ENCODE results near the gene FCRLA.
A peak's percentile ranks its signal among the peaks of the same experiment; 100 is the strongest.

FCRLA gene

GRCh38 chr1:161733526-161733925 lies 26.5 kb downstream of the FCRLA start:
- DNase-seq = no peak

DNA sequence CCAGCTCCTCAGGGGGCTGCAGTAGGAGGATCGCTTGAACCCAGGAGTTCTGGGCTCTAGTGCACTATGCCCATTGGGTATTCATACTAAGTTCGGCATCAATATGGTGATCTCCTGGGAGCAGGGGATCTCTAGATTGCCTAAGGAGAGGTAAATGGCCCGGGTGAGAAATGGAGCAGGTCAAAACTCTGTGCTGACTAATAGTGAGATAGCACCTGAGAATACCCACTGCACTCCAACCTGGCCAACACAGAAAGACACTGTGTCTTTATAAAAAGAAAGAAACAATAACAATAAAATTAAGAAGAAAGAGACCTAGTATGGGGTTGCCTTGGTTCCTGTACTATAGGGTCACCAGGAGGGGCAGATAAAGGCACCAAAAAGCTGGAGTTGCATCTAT lies 28.8 kb downstream of the FCRLA start:
- no peak for DNase-seq

DNA sequence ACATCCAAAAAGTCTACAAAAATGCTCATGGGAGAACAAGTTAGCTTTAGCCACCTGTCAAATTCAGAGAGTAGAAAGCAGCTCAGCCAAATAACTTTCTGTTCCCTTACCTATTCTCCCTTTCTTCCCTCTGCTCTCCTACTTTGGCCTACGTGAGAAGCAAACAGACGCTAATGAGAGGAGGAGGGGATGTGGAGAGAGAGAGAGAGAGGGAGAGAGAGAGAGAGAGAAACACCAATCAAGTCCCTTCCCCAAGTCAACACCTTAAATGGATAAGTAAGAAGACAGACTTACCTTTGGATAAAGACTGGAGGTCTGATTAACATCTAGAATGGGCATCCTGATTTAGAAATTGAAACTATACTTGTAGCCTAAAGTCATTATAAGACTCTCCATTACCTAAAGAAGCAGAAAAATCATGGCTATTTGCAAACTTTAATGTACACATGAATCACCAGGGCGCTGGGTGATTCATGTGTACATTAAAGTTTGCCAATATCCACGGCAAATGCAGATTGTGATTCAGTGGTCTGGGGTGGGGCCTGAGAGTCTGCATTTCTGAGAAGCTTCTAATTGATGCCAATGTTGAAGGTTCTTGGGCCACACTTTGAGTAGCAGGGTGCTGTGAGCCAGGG lies 29.4 kb downstream of the FCRLA start:
- DNase-seq = peak; percentile 46

DNA sequence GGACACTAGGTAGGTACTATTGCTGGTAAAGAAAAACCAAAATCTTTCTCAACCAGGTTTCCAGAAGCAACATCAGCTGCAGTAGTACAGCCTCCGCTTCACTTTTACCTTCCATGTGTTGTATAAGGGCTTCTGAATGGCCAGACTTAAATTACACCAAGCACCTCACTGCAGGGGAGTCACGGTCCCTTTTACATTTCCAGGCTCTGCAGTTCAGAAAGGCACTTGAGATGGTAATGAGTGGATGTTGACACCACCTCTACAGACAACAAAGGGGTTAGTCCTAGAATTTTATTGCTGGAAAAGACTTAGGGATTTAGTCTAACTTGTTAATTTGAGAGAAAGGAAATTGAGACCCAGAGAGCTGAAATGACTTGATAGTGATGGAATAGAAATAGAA lies 30.6 kb downstream of the FCRLA start:
- DNase-seq = no peak

DNA sequence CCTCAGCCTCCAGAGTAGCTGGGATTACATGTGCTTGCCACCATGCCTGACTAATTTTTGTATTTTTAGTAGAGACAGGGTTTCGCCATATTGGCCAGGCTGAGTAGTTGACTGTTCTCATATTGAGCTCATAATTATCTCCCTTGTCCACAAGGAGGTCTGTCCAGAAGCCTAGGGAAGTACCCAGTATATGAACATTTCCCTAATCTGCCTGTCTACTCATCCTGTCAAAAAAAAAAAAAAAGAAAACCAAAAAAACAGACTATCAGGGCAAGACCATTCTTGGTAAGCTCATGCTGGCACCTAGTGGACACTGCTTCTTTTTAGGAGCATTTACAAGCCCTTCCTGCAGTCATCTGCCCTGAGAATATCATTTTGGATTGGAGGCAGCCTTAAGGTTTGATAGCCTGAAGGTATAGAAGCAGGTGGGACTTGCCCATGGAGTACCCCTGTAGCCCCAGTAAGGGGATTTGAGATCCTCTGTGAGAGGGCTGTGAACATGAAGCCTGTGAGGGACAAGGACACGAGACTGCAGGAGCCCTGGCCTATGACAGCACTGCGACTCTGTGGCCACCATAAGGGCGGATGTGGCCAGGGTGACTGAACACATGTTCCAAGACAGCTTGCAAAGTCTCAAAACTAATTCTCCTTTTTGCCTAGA lies 31.7 kb downstream of the FCRLA start:
- peak; percentile 70 for DNase-seq

DNA sequence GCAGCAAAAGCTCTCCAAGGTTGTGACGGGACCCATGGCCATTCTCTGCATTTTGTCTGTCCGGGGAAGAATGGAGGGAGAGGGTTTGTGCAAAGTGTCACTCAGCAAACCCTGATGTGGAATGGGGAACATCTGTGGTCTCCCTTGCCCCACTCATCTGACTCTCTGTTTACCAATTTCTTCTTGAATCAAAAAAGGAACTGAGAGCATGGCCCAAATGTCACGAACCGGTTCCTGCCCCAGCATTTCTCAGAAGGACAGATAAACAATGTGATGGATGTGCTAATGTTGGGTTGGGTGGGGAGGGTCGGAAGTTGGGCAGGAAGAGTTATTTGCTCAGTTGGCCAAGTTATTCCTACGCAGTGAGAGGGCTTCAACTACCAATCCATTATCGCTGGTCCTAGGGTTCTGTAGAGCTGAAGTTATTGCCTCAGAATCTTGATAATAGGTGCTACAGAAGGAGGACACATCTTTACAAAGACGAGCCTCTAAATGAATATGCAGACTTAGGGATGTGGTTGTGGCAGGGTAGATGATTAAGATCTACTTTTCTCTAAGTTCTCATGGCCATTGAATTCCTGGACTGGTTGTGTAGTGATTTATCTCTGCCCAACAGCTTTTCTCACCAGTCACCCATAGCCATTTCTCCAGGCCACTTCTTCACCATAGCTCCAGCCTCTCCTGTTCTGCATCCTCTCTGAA lies 33.0 kb downstream of the FCRLA start:
- DNase-seq = no peak

DNA sequence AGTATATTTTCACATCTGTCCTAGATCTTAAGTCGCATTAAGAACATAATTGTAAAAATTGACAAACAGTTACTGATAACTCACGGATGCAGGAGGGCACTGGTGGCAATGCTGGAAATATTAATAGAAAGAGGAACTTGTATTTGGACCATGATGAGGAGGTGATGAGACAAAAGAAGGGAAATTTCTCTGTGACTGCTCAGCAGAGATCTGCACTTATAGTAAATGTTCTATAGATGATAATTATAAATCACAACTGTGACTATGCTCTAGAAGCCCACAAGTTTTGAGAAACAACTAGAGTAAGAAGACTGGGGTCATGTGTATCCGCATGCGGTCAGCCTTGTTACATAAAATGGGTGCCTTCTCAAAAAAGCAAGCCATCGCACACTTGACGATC lies 33.9 kb downstream of the FCRLA start:
- DNase-seq = no peak

GRCh38 chr1:161743231-161743630 lies 36.2 kb downstream of the FCRLA start:
- no peak for DNase-seq

GRCh38 chr1:161747801-161748200 lies 40.8 kb downstream of the FCRLA start:
- DNase-seq = no peak

- peak; percentile 96 for DNase-seq
These were observed 42.7 kb downstream of the FCRLA start, which contains the start of gene DUSP12 for GRCh38 chr1:161749509-161750407. TSS of gene DUSP12 (plus strand) at chr1:161749786. CDS start at chr1:161749802, 16 bp downstream.

DNA sequence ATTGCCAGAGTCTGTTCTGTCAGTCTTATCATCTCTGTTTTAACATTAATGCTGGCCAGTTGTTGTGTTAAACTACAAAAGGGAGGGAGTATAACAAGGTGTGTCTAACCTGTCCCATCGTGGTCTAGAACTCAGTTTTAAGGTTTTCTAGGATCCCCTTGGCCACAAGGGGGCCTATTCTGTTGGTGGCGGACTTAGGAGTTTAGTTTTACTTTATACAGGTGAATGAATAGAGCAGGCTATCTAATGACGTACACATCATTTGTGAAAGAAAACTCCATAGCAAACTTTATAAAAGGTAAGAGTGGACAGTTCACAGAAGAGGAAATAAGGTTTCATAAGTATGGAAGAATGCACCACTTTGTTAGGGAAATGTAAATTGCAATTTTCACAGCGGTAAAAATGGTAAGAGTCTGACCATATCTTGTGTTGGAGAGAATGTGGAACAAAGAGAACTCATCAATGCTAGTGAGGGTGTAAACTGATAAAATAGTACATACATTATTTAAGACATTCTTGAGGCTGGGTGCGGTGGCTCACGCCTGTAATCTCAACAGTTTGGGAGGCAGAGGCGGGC lies 56.6 kb downstream of the FCRLA start:
- DNase-seq = peak; percentile 62

All from activated CD4-positive, alpha-beta T cell treated with anti-CD3 and anti-CD28 coated beads, Interleukin-2, Interleukin-6, amounts not matched to agents 100 ng/mL and 50 ng/mL, durations not matched to agents 16 hours and 8 hours (primary cell).